Prostate gland (tissue), 2 donors: ENCODE measurements around the gene SLC39A11. TPM values are rescaled to one million over a fixed set of nuclear protein-coding genes. Genes with fewer than 3 reads are reported as not detected.

ENCODE experiments used
- DNase-seq: peaks from one replicate; pipeline ENCODE4 v3.0.0-alpha.2; 2019; ENCODE audit warnings: low spot score
- H3K27ac ChIP-seq, 2 donors: fragments of 200-600 bp; sonication (generic); 2 replicates each; pipeline ENCODE4 v1.5.1; 2017 to 2019
- H3K27me3 ChIP-seq: fragments of 200-600 bp; sonication (generic); replicated peaks from 2 replicates; pipeline ENCODE4 v1.5.1; 2019; ENCODE audit not compliant: insufficient read depth
- H3K36me3 ChIP-seq, 2 donors: fragments of 200-600 bp; sonication (generic); 1 replicate in 1 of 2; 2 replicates in 1 of 2; pipeline versions ENCODE4 v1.5.1 to v1.8.1; 2017 to 2019
- H3K4me1 ChIP-seq: fragments of 200-600 bp; sonication (generic); replicated peaks from 2 replicates; pipeline ENCODE4 v1.5.1; 2019
- H3K4me3 ChIP-seq, 2 donors: fragments of 200-600 bp; sonication (generic); 2 replicates each; pipeline ENCODE4 v1.5.1; 2017 to 2019
- H3K9me3 ChIP-seq: fragments of 200-600 bp; sonication (generic); 2 replicates; pipeline ENCODE4 v1.5.1; 2017
- CTCF ChIP-seq, 4 experiments: fragments of 200-600 bp in 2 of 4; fragments of 450-650 bp in 2 of 4; sonication (generic) in 2 of 4; IDR thresholded peaks; 1 replicate in 3 of 4; 2 replicates in 1 of 4; pipeline ENCODE4 v1.5.1; 2016 to 2019; ENCODE audit warnings: antibody characterized with exemption in 4 of 4, mild to moderate bottlenecking in 2 of 4, moderate library complexity in 2 of 4
- POLR2A ChIP-seq: fragments of 450-650 bp; IDR thresholded peaks from one replicate; pipeline ENCODE4 v1.6.1; 2016; ENCODE audit warnings: antibody characterized with exemption, mild to moderate bottlenecking
- POLR2AphosphoS5 ChIP-seq: sonication (generic); formaldehyde crosslinking; IDR thresholded peaks from one replicate; pipeline ENCODE4 v1.6.1; 2017; ENCODE audit warnings: antibody characterized with exemption
- WGBS: methylation state at CpG from one replicate; pipeline ENCODE4 v1.1.5; 2018; 5-methylcytosine and 5-hydroxymethylcytosine counted together
- intact Hi-C: fragments of 100-400 bp; cut with DNase I; formaldehyde crosslinking; loops from one replicate; pipeline ENCODE4 v1.14.2; 2022
- total RNA-seq, 2 donors: library from RNA; depleted of rRNA; stranded (reverse); fragments of >200 nt; gene quantifications; one replicate each; pipeline ENCODE4 v1.1.0, GENCODE V29; 2016

SLC39A11 gene
- total RNA-seq, 2 donors from 2014 or later, result 15.1 to 29.7 TPM

GRCh38 chr17:72890711-72891110 is 201.8 kb downstream of the SLC39A11 start:
- Histone ChIP-seq H3K4me3 (no peak overlapping the region), H3K9me3 (no peaks in the 10 kb centered on the region), H3K27me3 (no peaks in the 10 kb centered on the region), H3K4me1 (no peaks in the 10 kb centered on the region), H3K27ac (no peak overlapping the region), H3K36me3 (no peaks in the 10 kb centered on the region)
- no peak for DNase-seq
- WGBS, result 97% methylated on average over 2 of the region's 2 CpGs
- intact Hi-C loops, result no loop called here
- TF ChIP-seq POLR2A (no peak), CTCF (IDR thresholded peaks at IDR 0.05) (no peak), POLR2AphosphoS5 (no peak)

GRCh38 chr17:72887917-72888316 is 204.6 kb downstream of the SLC39A11 start:
- H3K27me3 ChIP-seq, result no peaks in the 10 kb centered on the region
- H3K27ac ChIP-seq, result no peak overlapping the region
- 85% methylated on average over 4 of the region's 4 CpGs for WGBS
- H3K9me3 ChIP-seq, result no peaks in the 10 kb centered on the region
- H3K4me1 ChIP-seq, result no peaks in the 10 kb centered on the region
- no peaks in the 10 kb centered on the region for H3K36me3 ChIP-seq
- intact Hi-C loops, result no loop called here
- TF ChIP-seq CTCF (IDR thresholded peaks at IDR 0.05), result no peak
- TF ChIP-seq POLR2A, result no peak
- no peak for TF ChIP-seq POLR2AphosphoS5
- DNase-seq, result no peak
- no peak overlapping the region for H3K4me3 ChIP-seq

- 93% methylated on average over 8 of the region's 8 CpGs for WGBS
- intact Hi-C loops, result no loop called here
- Histone ChIP-seq H3K27ac (no peak overlapping the region), H3K27me3 (no peaks in the 10 kb centered on the region), H3K4me3 (no peak overlapping the region), H3K36me3 (no peaks in the 10 kb centered on the region), H3K4me1 (no peaks in the 10 kb centered on the region), H3K9me3 (no peaks in the 10 kb centered on the region)
- DNase-seq, result no peak
- TF ChIP-seq POLR2AphosphoS5 (no peak), POLR2A (no peak), CTCF (IDR thresholded peaks at IDR 0.05) (no peak)
Observed at GRCh38 chr17:72887322-72887721, 205.2 kb downstream of the SLC39A11 start.

GRCh38 chr17:72886622-72887021 is 205.9 kb downstream of the SLC39A11 start:
- no peaks in the 10 kb centered on the region for H3K36me3 ChIP-seq
- intact Hi-C loops, result no loop called here
- no peaks in the 10 kb centered on the region for H3K9me3 ChIP-seq
- H3K27me3 ChIP-seq, result no peaks in the 10 kb centered on the region
- TF ChIP-seq CTCF (IDR thresholded peaks at IDR 0.05) (no peak), POLR2A (no peak), POLR2AphosphoS5 (no peak)
- 94% methylated on average over 3 of the region's 3 CpGs for WGBS
- no peaks in the 10 kb centered on the region for H3K4me1 ChIP-seq
- no peak overlapping the region for H3K4me3 ChIP-seq
- H3K27ac ChIP-seq, result no peak overlapping the region
- DNase-seq, result no peak

GRCh38 chr17:72884066-72884465 is 208.4 kb downstream of the SLC39A11 start:
- intact Hi-C loops, result no loop called here
- Histone ChIP-seq H3K27me3 (no peaks in the 10 kb centered on the region), H3K27ac (no peak overlapping the region), H3K4me3 (no peak overlapping the region), H3K36me3 (no peaks in the 10 kb centered on the region), H3K4me1 (no peaks in the 10 kb centered on the region), H3K9me3 (no peaks in the 10 kb centered on the region)
- no peak for DNase-seq
- 42% methylated on average over 2 of the region's 2 CpGs for WGBS
- TF ChIP-seq CTCF (IDR thresholded peaks at IDR 0.05), result no peak
- TF ChIP-seq POLR2A, result no peak
- TF ChIP-seq POLR2AphosphoS5, result no peak
